Hippocampal formation (tissue), 2 donors: ENCODE data around the gene CSGALNACT2.
"Not testable (repeated sequence)": the region's sequence is repeated elsewhere in the genome, so short reads cannot be mapped to it uniquely, and the experiment has no call there.

ENCODE experiments used
- DNase-seq, 2 donors: peaks; one replicate each; lab custom pipeline; 2025; lab: John Stamatoyannopoulos, UW

CSGALNACT2 gene

GRCh38 chr10:43145311-43145710, 7.1 kb downstream of the CSGALNACT2 start:
- DNase-seq: no peak

- DNase-seq: not testable (repeated sequence)
These were observed 7.7 kb downstream of the CSGALNACT2 start for GRCh38 chr10:43145936-43146335.

- no peak for DNase-seq
These were observed 13.1 kb downstream of the CSGALNACT2 start for GRCh38 chr10:43151371-43151770.

GRCh38 chr10:43153901-43154300, 15.7 kb downstream of the CSGALNACT2 start:
- DNase-seq: no peak

DNA sequence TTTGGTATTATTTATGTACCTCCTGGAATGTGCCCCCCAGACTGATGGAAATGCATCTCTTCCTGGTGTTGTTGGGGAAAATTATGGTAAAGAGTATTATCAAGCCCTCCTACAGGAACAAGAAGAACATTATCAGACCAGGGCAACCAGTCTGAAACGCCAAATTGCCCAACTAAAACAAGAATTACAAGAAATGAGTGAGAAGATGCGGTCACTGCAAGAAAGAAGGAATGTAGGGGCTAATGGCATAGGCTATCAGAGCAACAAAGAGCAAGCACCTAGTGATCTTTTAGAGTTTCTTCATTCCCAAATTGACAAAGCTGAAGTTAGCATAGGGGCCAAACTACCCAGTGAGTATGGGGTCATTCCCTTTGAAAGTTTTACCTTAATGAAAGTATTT, 17.0 kb downstream of the CSGALNACT2 start:
- no peak for DNase-seq

DNA sequence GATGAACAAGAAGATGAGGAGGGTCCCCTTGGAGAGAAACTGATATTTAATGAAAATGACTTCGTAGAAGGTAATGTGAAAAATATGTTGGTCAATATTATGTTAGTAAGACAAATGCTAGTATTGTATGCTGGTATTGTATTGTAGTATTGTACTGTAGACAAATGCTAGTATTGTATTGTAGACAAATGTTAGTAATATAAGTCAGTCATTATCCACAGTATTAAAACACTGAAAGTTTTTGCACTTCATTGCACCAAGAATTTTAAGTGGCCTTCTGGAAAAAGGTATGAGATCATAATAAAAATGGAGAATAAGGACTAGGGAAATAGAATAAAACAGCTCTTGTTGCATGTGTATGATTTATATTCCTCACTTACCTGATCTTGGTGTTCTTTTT, 17.5 kb downstream of the CSGALNACT2 start:
- no peak for DNase-seq

DNA sequence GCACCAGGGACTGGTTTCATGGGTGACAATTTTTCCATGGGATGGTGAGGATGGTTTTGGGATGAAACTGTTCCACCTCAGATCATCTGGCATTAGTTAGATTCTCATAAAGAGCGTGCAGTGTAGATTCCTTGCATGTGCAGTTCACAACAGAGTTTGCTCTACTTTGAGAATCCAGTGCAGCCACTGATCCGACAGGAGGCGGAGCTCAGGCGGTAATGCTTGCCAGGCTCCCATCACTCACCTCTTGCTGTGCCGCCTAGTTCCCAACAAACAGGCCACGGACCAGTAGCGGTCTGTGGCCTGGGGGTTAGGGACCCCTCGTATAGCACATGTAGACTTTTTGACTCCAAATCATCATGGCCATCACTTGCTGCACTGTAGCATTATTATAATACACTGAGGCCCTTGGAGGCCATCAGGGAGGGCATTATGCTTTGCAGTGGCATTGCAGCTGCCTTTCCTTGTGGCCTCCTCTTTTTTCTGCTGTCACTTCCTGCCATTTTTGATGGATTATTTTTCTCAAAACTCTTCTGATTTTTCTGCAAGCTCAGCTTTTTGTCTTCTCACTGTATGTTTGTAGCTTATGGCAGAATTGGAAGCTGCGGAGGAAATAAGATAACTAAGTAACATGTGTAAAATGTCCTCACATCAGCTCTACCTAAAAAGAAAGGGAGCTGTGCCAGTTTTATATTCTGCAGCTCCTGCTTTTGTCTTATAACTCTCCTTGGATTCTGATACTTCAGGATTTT, 18.5 kb downstream of the CSGALNACT2 start:
- DNase-seq: peak in 1 of 2 donors; percentile 15

- no peak for DNase-seq
These were observed 20.4 kb downstream of the CSGALNACT2 start for GRCh38 chr10:43158636-43159035.

- no peak for DNase-seq
These were observed 22.0 kb downstream of the CSGALNACT2 start for GRCh38 chr10:43160046-43160920.

- DNase-seq: no peak
These were observed 22.6 kb downstream of the CSGALNACT2 start for GRCh38 chr10:43160921-43161255.

- DNase-seq: no peak
These were observed 24.4 kb downstream of the CSGALNACT2 start for GRCh38 chr10:43162604-43163003.

GRCh38 chr10:43166207-43166879, 28.1 kb downstream of the CSGALNACT2 start:
- no peak for DNase-seq

- DNase-seq: no peak
These were observed 28.7 kb downstream of the CSGALNACT2 start for GRCh38 chr10:43166880-43167497.

- DNase-seq: no peak
These were observed 29.2 kb downstream of the CSGALNACT2 start for GRCh38 chr10:43167498-43167889.

- DNase-seq: no peak
These were observed 32.2 kb downstream of the CSGALNACT2 start for GRCh38 chr10:43170491-43170890.

- no peak for DNase-seq
These were observed 34.4 kb downstream of the CSGALNACT2 start for GRCh38 chr10:43172645-43173044.

- no peak for DNase-seq
These were observed 34.9 kb downstream of the CSGALNACT2 start for GRCh38 chr10:43173120-43173519.

GRCh38 chr10:43174969-43175368, 36.7 kb downstream of the CSGALNACT2 start:
- DNase-seq: no peak

DNA sequence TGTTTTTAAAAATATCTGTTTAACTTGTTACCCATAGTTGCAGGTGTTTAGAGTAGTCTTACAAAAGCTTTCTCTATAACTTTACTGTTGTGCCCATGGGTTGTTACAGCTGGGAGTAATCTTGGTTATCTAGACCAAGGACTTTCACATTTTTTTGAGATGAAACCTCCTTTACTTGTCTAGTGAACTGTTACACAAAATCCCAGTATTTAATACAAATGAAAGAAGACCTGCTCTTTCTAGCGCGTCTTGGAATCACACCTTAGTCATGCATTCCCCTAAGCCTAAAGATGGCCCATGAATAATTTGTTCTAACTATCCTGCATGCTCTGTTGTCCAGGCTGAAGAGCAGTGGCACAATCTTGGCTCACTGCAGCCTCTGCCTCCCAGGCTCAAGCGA, 38.0 kb downstream of the CSGALNACT2 start:
- no peak for DNase-seq

DNA sequence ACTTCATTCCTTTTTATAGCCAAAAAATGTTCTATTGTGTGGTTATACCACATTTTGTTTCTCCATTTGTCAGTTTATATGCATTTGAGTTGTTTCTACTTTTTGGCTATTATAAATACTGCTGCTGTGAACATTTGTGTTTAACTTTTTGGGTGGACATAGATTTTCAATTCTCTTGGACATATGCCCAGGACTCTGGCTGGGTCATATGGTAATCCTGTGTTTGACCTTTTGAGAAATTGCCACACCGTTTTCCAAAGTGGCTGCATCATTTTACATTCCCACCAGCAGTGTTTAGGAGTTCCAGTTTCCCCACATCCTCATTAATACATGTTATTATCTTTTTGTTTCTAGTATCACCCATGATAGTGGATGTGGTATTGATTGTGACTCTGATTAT, 39.4 kb downstream of the CSGALNACT2 start:
- DNase-seq: no peak

GRCh38 chr10:43181146-43181545, 42.9 kb downstream of the CSGALNACT2 start:
- DNase-seq: no peak

DNA sequence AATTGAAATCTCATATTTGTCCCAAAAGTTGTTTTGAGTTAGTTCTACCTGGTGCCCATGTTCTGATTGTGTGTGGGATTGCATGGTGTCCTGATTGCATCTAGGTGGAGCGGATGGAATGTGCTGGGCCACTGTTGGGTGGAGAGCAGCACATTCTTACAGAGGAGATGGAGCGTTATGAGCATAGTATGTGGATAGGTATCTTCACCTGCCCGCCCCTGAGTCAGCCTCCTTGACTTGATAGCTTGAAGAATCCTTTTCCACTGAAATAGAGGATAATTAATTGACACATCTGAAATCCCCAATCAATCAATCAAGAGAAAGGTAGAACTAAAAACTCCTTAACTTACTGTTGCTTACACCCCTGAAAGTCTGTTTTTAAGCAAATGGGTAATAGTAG, 45.5 kb downstream of the CSGALNACT2 start:
- not testable (repeated sequence) for DNase-seq
